ENCODE data around the gene PHC2. TPM values are rescaled to one million over a fixed set of nuclear protein-coding genes. Genes with fewer than 3 reads are reported as not detected.
A peak's percentile ranks its signal among the peaks of the same experiment; 100 is the strongest.

Gene PHC2
- total RNA-seq, 1 experiment from 2014 or later = 176 TPM

GRCh38 chr1:33472269-33472980, 41.5 kb upstream of the PHC2 start, which contains the start of gene ZSCAN20 (continued):
- no peak for TF ChIP-seq REST (IDR thresholded peaks at IDR 0.05; ENCODE audit: low read depth)
- no peak for TF ChIP-seq EZH2 (IDR thresholded peaks at IDR 0.05)

- Histone ChIP-seq H3K4me2 (ENCODE audit: low read length) (peak overlapping the region; percentile 91), H3K9me2 (ENCODE audit: insufficient read depth) (no peaks in the 10 kb centered on the region), H3K4me3 (replicated peaks in 1 of 2; ENCODE audit: low read depth in 1 of 2, low read length in 2 of 2) (no peak overlapping the region), H3K36me3 (ENCODE audit: control insufficient read depth in 1 of 2, insufficient read depth in 2 of 2, low read length in 2 of 2) (no peaks in the 10 kb centered on the region), H2AFZ (ENCODE audit: low read depth, low read length, poor library complexity, severe bottlenecking) (peak overlapping the region; percentile 76), H4K20me1 (ENCODE audit: insufficient read depth) (no peaks in the 10 kb centered on the region), H3K27me3 (ENCODE audit: insufficient read depth, low read length) (no peaks in the 10 kb centered on the region), H3K27ac (ENCODE audit: low read depth, low read length) (no peak overlapping the region; the same call in 1 of the 2 replicates), H3K79me2 (ENCODE audit: insufficient read depth, low read length) (peaks cover 8% of the 10 kb centered on the region; the same call in 1 of the 2 replicates), H3K4me1 (ENCODE audit: control insufficient read depth in 1 of 2, insufficient read depth in 2 of 2, low read length in 2 of 2) (peaks cover 6 to 42% of the 10 kb centered on the region in 2 experiments; a peak in 3 of 4 replicates), H3K9me3 (ENCODE audit: control insufficient read depth in 1 of 2, insufficient read depth in 1 of 2, low read depth in 1 of 2, low read length in 2 of 2) (no peaks in the 10 kb centered on the region), H3K9ac (ENCODE audit: low read length) (no peak overlapping the region)
- ATAC-seq (no peak), DNase-seq (ENCODE audit: low read depth, low spot score) (no peak)
- ChIA-PET CTCF (interaction anchor here (0.9 to 4.5 kb wide), 16 partner anchors 11 to 538 kb away, joined by 3 to 37 read pairs (median 4); partner anchors contain the start of gene TRIM62), POLR2A (interaction anchor here (0.9 to 2.2 kb wide), 5 partner anchors 11 to 344 kb away, joined by 3 to 7 read pairs (median 3); no protein-coding TSS in a partner anchor), RAD21 (ENCODE audit: low non-redundant PET in 1 of 2, low total read pairs in 2 of 2, uncharacterized antibody in 2 of 2, unreplicated experiment in 2 of 2) (interaction anchor here (0.9 to 3.3 kb wide), 4 partner anchors 141 to 176 kb away, joined by 3 to 15 read pairs (median 4); no protein-coding TSS in a partner anchor)
- TF ChIP-seq ZBTB33 (IDR thresholded peaks at IDR 0.05; ENCODE audit: extremely low read depth, insufficient replicate concordance, low read length) = no peak
- BruUV-seq (replicated peaks) = no TSS peak
- intact Hi-C loops (cut with micrococcal nuclease) = loop anchor here (5.0 kb wide), 6 partner anchors 89 to 374 kb away; no protein-coding TSS in a partner anchor
These were observed 40.5 kb upstream of the PHC2 start for GRCh38 chr1:33471416-33471815.

Data from HCT116 (cell line).